PC-3 (cell line): Measurements from ENCODE around the gene WNT3. TPM values are rescaled to one million over a fixed set of nuclear protein-coding genes. Genes with fewer than 3 reads are reported as not detected.

Experiments used
- ATAC-seq: fragments of 200-7000 bp; cut with Tn5 transposase; 2 replicates; pipeline ENCODE4 v1.9.1; 2020; ENCODE audit warnings: mild to moderate bottlenecking, moderate library complexity
- BruUV-seq: library from RNA; stranded (reverse); fragments of 400-500 nt; replicated peaks from 2 replicates; lab custom pipeline; 2021; lab: Mats Ljungman, UMichigan
- CTCF ChIA-PET: fragments of 300-600 bp; sonication (Branson Sonifier 250); formaldehyde crosslinking; loops from one replicate; lab custom pipeline; 2022; ENCODE audit warnings: antibody characterized with exemption; lab: Charles Lee
- POLR2A ChIA-PET: fragments of 300-600 bp; sonication (Branson Sonifier 250); formaldehyde crosslinking; loops from one replicate; lab custom pipeline; 2022; ENCODE audit warnings: antibody characterized with exemption; ENCODE audit not compliant: unreplicated experiment; lab: Charles Lee
- DNase-seq: peaks from one replicate; pipeline ENCODE4 v3.0.0-alpha.2; 2015
- H2AFZ ChIP-seq: fragments of 300-600 bp; sonication (generic); 2 replicates; pipeline ENCODE4 v1.6.0; 2016; ENCODE audit warnings: antibody characterized with exemption, low read length
- H3F3A ChIP-seq: fragments of 300-600 bp; sonication (generic); one replicate; pipeline ENCODE4 v1.6.0; 2017; ENCODE audit warnings: antibody characterized with exemption, low read length, control low read depth, mild to moderate bottlenecking; ENCODE audit not compliant: unreplicated experiment
- H3K27ac ChIP-seq: fragments of 300-600 bp; sonication (generic); 2 replicates; pipeline ENCODE4 v1.5.1; 2016; ENCODE audit warnings: mild to moderate bottlenecking, low read length
- H3K27me3 ChIP-seq: fragments of 300-600 bp; sonication (generic); 2 replicates; pipeline ENCODE4 v1.6.1; 2016; ENCODE audit warnings: low read length, mixed read lengths
- H3K36me3 ChIP-seq: fragments of 300-600 bp; sonication (generic); 2 replicates; pipeline ENCODE4 v1.6.1; 2016; ENCODE audit warnings: low read depth, mixed run types, low read length, mixed read lengths
- H3K4me1 ChIP-seq: fragments of 300-600 bp; sonication (generic); 2 replicates; pipeline ENCODE4 v1.5.1; 2016; ENCODE audit warnings: low read length; ENCODE audit not compliant: insufficient read depth
- H3K4me2 ChIP-seq: fragments of 300-600 bp; sonication (generic); 2 replicates; pipeline ENCODE4 v1.6.0; 2016; ENCODE audit warnings: low read length
- H3K4me3 ChIP-seq: fragments of 300-600 bp; sonication (generic); 2 replicates; pipeline ENCODE4 v1.5.1; 2016; ENCODE audit warnings: mild to moderate bottlenecking, low read length, mixed read lengths
- H3K79me2 ChIP-seq: fragments of 300-600 bp; sonication (generic); 2 replicates; pipeline ENCODE4 v1.6.1; 2017; ENCODE audit warnings: low read length, mixed read lengths
- H3K9ac ChIP-seq: fragments of 300-600 bp; sonication (generic); 2 replicates; pipeline ENCODE4 v1.6.0; 2016; ENCODE audit warnings: mild to moderate bottlenecking, low read length
- H3K9me2 ChIP-seq: fragments of 300-600 bp; sonication (generic); replicated peaks from 2 replicates; pipeline ENCODE4 v1.6.1; 2016; ENCODE audit warnings: mixed run types, low read length, mixed read lengths
- H3K9me3 ChIP-seq: fragments of 300-600 bp; sonication (generic); 2 replicates; pipeline ENCODE4 v1.6.1; 2016; ENCODE audit warnings: low read length, mixed read lengths
- H4K20me1 ChIP-seq: fragments of 300-600 bp; sonication (generic); 2 replicates; pipeline ENCODE4 v1.6.1; 2016; ENCODE audit warnings: low read length, mixed read lengths
- EZH2 ChIP-seq: fragments of 300-600 bp; sonication (generic); IDR thresholded peaks from one replicate; pipeline ENCODE4 v1.6.1; 2017; ENCODE audit warnings: antibody characterized with exemption, mild to moderate bottlenecking, low read length; ENCODE audit not compliant: unreplicated experiment
- EZH2phosphoT487 ChIP-seq: fragments of 300-600 bp; sonication (generic); IDR thresholded peaks from 2 replicates; pipeline ENCODE4 v1.6.1; 2018; ENCODE audit warnings: mild to moderate bottlenecking, antibody characterized with exemption, low read length, borderline replicate concordance
- intact Hi-C: fragments of 100-400 bp; cut with micrococcal nuclease; formaldehyde crosslinking; loops from 2 replicates; pipeline ENCODE4 v1.9.0; 2023
- total RNA-seq: library from RNA; depleted of rRNA; stranded (reverse); fragments of >200 nt; gene quantifications from 2 replicates; pipeline ENCODE4 v1.2.3, GENCODE V29; 2014
- TF ChIP-seq, protein P1 (sequence below): fragments of 300-600 bp; sonication (generic); conservative IDR thresholded peaks from 2 replicates; pipeline ENCODE4 v1.5.1; 2017; ENCODE audit warnings: antibody characterized with exemption, low read depth, mild to moderate bottlenecking, low read length

The WNT3 gene
- total RNA-seq, 1 experiment from 2014 or later: 4.9 TPM

DNA sequence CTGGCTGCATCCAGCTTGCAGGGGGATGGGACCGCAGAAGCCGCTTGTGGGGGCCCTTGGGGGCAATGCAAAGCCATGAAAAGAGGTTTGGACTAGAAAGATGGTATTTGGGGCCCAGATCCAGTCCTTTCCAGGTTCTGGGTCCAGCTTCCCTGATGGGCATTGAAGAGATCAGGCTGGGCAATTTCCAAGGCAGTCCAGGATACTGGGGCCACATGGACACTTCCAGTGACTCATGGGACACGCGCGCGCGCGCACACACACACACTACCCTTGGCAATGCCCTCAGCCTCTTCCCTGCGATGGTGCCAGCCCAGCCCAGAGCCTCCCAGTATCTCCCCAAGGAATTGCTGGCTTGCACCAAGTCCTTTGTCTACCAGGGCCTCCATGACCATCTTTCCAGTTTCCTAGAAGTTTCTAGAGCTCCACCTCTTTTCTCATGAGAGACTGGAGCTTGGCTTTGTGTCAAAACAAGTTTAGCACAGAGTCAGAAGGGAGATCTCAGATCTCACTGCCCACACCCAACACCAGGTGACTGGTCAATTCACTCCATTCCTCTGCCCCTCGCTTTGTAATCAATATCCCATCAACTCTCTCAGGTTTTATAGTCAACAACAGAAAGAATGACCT, 44.3 kb downstream of the WNT3 start:
- Histone ChIP-seq H3K9ac (no peak overlapping the region), H3F3A (no peaks in the 10 kb centered on the region), H3K36me3 (no peaks in the 10 kb centered on the region), H3K27ac (no peak overlapping the region), H3K79me2 (no peaks in the 10 kb centered on the region), H4K20me1 (no peaks in the 10 kb centered on the region), H3K4me2 (no peak overlapping the region), H3K9me3 (no peaks in the 10 kb centered on the region), H3K4me3 (no peak overlapping the region), H3K27me3 (no peaks in the 10 kb centered on the region), H3K9me2 (no peaks in the 10 kb centered on the region), H2AFZ (no peak overlapping the region), H3K4me1 (peaks cover 27% of the 10 kb centered on the region)
- TF ChIP-seq EZH2phosphoT487 (no peak), EZH2 (no peak)
- TF ChIP-seq, protein P1, sequence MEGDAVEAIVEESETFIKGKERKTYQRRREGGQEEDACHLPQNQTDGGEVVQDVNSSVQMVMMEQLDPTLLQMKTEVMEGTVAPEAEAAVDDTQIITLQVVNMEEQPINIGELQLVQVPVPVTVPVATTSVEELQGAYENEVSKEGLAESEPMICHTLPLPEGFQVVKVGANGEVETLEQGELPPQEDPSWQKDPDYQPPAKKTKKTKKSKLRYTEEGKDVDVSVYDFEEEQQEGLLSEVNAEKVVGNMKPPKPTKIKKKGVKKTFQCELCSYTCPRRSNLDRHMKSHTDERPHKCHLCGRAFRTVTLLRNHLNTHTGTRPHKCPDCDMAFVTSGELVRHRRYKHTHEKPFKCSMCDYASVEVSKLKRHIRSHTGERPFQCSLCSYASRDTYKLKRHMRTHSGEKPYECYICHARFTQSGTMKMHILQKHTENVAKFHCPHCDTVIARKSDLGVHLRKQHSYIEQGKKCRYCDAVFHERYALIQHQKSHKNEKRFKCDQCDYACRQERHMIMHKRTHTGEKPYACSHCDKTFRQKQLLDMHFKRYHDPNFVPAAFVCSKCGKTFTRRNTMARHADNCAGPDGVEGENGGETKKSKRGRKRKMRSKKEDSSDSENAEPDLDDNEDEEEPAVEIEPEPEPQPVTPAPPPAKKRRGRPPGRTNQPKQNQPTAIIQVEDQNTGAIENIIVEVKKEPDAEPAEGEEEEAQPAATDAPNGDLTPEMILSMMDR: no peak
- no TSS peak for BruUV-seq
- intact Hi-C loops: no loop called here
- ChIA-PET POLR2A (no interaction called here), CTCF (no interaction called here)
- no peak for ATAC-seq
- no peak for DNase-seq

- H3K4me2 ChIP-seq: no peak overlapping the region
- H3K9me2 ChIP-seq: no peaks in the 10 kb centered on the region
- H3K27me3 ChIP-seq: no peaks in the 10 kb centered on the region
- POLR2A ChIA-PET: no interaction called here
- no peaks in the 10 kb centered on the region for H3F3A ChIP-seq
- H2AFZ ChIP-seq: no peak overlapping the region
- DNase-seq (no peak), ATAC-seq (no peak)
- TF ChIP-seq EZH2 (no peak), EZH2phosphoT487 (no peak)
- TF ChIP-seq, protein P1: no peak
- no peaks in the 10 kb centered on the region for H3K36me3 ChIP-seq
- intact Hi-C loops: no loop called here
- no peaks in the 10 kb centered on the region for H3K9me3 ChIP-seq
- no peaks in the 10 kb centered on the region for H4K20me1 ChIP-seq
- H3K4me3 ChIP-seq: no peak overlapping the region
- H3K27ac ChIP-seq: no peak overlapping the region
- CTCF ChIA-PET: no interaction called here
- no peak overlapping the region for H3K9ac ChIP-seq
- BruUV-seq: no TSS peak
- no peaks in the 10 kb centered on the region for H3K79me2 ChIP-seq
- peaks cover 27% of the 10 kb centered on the region for H3K4me1 ChIP-seq
Measured at GRCh38 chr17:46773676-46774075, 44.8 kb downstream of the WNT3 start.

- CTCF ChIA-PET: no interaction called here
- no TSS peak for BruUV-seq
- TF ChIP-seq, protein P1: no peak
- no peak for TF ChIP-seq EZH2phosphoT487
- no peak for TF ChIP-seq EZH2
- Histone ChIP-seq H3K27me3 (no peaks in the 10 kb centered on the region), H3K4me3 (no peak overlapping the region), H3F3A (no peaks in the 10 kb centered on the region), H3K79me2 (no peaks in the 10 kb centered on the region), H3K27ac (no peak overlapping the region), H3K9ac (no peak overlapping the region), H3K9me3 (no peaks in the 10 kb centered on the region), H3K9me2 (no peaks in the 10 kb centered on the region), H3K36me3 (no peaks in the 10 kb centered on the region), H4K20me1 (no peaks in the 10 kb centered on the region), H3K4me2 (no peak overlapping the region), H3K4me1 (peaks cover 27% of the 10 kb centered on the region), H2AFZ (no peak overlapping the region)
- intact Hi-C loops: no loop called here
- POLR2A ChIA-PET: interaction anchor here (0.6 kb wide), 1 partner anchor 47 kb away, joined by 5 read pairs; no protein-coding TSS in a partner anchor
- ATAC-seq (no peak), DNase-seq (no peak)
Measured at GRCh38 chr17:46773221-46773605, 45.3 kb downstream of the WNT3 start.
